HG03159 (cell line): ENCODE measurements around the gene CHKA.

ENCODE experiments used
- ATAC-seq: cut with Tn5 transposase; IDR thresholded peaks from one replicate; pipeline ENCODE4 v1.9.1; 2021; ENCODE audit warnings: mild to moderate bottlenecking, moderate library complexity; ENCODE audit not compliant: unreplicated experiment

Gene CHKA

GRCh38 chr11:68143310-68143689, 22.1 kb upstream of the CHKA start:
- ATAC-seq: no peak

- no peak for ATAC-seq
Measured at GRCh38 chr11:68142441-68143309, 21.5 kb upstream of the CHKA start.

- ATAC-seq: no peak
Measured at GRCh38 chr11:68142028-68142412, 20.8 kb upstream of the CHKA start.

- no peak for ATAC-seq
Measured at GRCh38 chr11:68141246-68142027, 20.2 kb upstream of the CHKA start.

- no peak for ATAC-seq
Measured at GRCh38 chr11:68140496-68141245, 19.5 kb upstream of the CHKA start.

- ATAC-seq: no peak
Measured at GRCh38 chr11:68138237-68138636, 17.0 kb upstream of the CHKA start.

- no peak for ATAC-seq
Measured at GRCh38 chr11:68137833-68138232, 16.6 kb upstream of the CHKA start.

GRCh38 chr11:68136866-68137265, 15.7 kb upstream of the CHKA start:
- no peak for ATAC-seq

- ATAC-seq: no peak
Measured at GRCh38 chr11:68135161-68135560, 14.0 kb upstream of the CHKA start.

- no peak for ATAC-seq
Measured at GRCh38 chr11:68133761-68134160, 12.6 kb upstream of the CHKA start.

GRCh38 chr11:68130121-68130520, 8.9 kb upstream of the CHKA start:
- no peak for ATAC-seq

- no peak for ATAC-seq
Measured at GRCh38 chr11:68128682-68129327, 7.6 kb upstream of the CHKA start.

- ATAC-seq: no peak
Measured at GRCh38 chr11:68127714-68128681, 6.8 kb upstream of the CHKA start.

GRCh38 chr11:68125164-68125563, 4.0 kb upstream of the CHKA start:
- no peak for ATAC-seq

GRCh38 chr11:68122936-68123539, 1.9 kb upstream of the CHKA start:
- no peak for ATAC-seq

- peak; percentile 23 for ATAC-seq
Measured at GRCh38 chr11:68120273-68121066, 718 bp downstream of the CHKA start.

- ATAC-seq: no peak
Measured at GRCh38 chr11:68118706-68119448, 2.3 kb downstream of the CHKA start.
